ENCODE measurements around the gene ALMS1.
"Not testable (repeated sequence)": the region's sequence is repeated elsewhere in the genome, so short reads cannot be mapped to it uniquely, and the experiment has no call there.

DNA sequence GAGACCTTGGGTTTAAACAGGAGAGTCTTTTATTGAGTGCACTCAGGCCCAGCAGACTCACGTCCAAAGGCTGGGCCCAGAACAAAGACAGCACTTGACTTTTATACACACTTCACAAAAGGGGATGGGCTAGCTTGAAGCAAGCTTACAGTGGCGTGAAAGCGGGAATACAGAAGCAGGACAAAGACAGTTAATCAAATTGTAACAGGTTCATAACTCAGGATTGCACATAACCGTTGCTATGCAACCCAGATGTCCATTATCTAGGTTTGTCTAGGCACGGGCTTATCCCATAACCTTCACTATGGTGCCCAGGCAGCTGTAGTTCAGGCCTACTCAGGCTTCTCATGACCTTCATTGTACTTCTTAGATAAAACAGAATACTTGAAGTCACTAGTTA, 175.2 kb downstream of the ALMS1 start:
- not testable (repeated sequence) for TF ChIP-seq POLR2A (IDR thresholded peaks at IDR 0.05)
- TF ChIP-seq, protein P1, sequence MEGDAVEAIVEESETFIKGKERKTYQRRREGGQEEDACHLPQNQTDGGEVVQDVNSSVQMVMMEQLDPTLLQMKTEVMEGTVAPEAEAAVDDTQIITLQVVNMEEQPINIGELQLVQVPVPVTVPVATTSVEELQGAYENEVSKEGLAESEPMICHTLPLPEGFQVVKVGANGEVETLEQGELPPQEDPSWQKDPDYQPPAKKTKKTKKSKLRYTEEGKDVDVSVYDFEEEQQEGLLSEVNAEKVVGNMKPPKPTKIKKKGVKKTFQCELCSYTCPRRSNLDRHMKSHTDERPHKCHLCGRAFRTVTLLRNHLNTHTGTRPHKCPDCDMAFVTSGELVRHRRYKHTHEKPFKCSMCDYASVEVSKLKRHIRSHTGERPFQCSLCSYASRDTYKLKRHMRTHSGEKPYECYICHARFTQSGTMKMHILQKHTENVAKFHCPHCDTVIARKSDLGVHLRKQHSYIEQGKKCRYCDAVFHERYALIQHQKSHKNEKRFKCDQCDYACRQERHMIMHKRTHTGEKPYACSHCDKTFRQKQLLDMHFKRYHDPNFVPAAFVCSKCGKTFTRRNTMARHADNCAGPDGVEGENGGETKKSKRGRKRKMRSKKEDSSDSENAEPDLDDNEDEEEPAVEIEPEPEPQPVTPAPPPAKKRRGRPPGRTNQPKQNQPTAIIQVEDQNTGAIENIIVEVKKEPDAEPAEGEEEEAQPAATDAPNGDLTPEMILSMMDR (IDR thresholded peaks at IDR 0.05): not testable (repeated sequence)
